G401 (cell line): ENCODE measurements around the gene POMT2. TPM values are rescaled to one million over a fixed set of nuclear protein-coding genes. Genes with fewer than 3 reads are reported as not detected.
"Not testable (repeated sequence)": the region's sequence is repeated elsewhere in the genome, so short reads cannot be mapped to it uniquely, and the experiment has no call there.

Source experiments
- DNase-seq: peaks from one replicate; pipeline ENCODE4 v3.0.0-alpha.2; 2015; ENCODE audit warnings: low spot score
- in situ Hi-C: cut with HindIII; loops from 2 replicates; pipeline ENCODE4 v1.10.0; 2016; ENCODE audit warnings: low sequenced_read_pairs, mixed read lengths
- total RNA-seq: library from RNA; depleted of rRNA; stranded (reverse); fragments of >200 nt; shearing (Covaris generic); gene quantifications from 2 replicates; pipeline ENCODE4 v1.2.3, GENCODE V29; 2014

POMT2 gene
- total RNA-seq, 1 experiment from 2014 or later: 27.5 TPM

- in situ Hi-C loops: no loop called here
These were observed 13.7 kb downstream of the POMT2 start for GRCh38 chr14:77306851-77307496.

GRCh38 chr14:77306416-77306815, 14.3 kb downstream of the POMT2 start:
- in situ Hi-C loops: no loop called here
- no peak for DNase-seq

More at GRCh38 chr14:77306851-77307496, 13.7 kb downstream of the POMT2 start:
- DNase-seq: no peak

GRCh38 chr14:77305696-77306095, 15.0 kb downstream of the POMT2 start:
- in situ Hi-C loops: no loop called here
- no peak for DNase-seq

GRCh38 chr14:77303417-77304156, 17.1 kb downstream of the POMT2 start:
- no peak for DNase-seq
- in situ Hi-C loops: no loop called here

GRCh38 chr14:77302926-77303325, 17.8 kb downstream of the POMT2 start:
- no peak for DNase-seq
- in situ Hi-C loops: no loop called here

- peak; percentile 73 for DNase-seq
- in situ Hi-C loops: no loop called here
These were observed 19.6 kb downstream of the POMT2 start for GRCh38 chr14:77301103-77301502.

GRCh38 chr14:77299771-77300170, 20.9 kb downstream of the POMT2 start:
- in situ Hi-C loops: no loop called here
- no peak for DNase-seq

GRCh38 chr14:77296906-77297305, 23.8 kb downstream of the POMT2 start:
- in situ Hi-C loops: no loop called here
- DNase-seq: no peak

GRCh38 chr14:77296155-77296554, 24.5 kb downstream of the POMT2 start:
- in situ Hi-C loops: no loop called here
- no peak for DNase-seq

- DNase-seq: no peak
- in situ Hi-C loops: no loop called here
These were observed 30.0 kb downstream of the POMT2 start for GRCh38 chr14:77290705-77291104.

- DNase-seq: no peak
- in situ Hi-C loops: no loop called here
These were observed 34.1 kb downstream of the POMT2 start for GRCh38 chr14:77286576-77286975.

- in situ Hi-C loops: no loop called here
- DNase-seq: peak; percentile 98
These were observed 36.2 kb downstream of the POMT2 start for GRCh38 chr14:77284466-77284865.

- in situ Hi-C loops: no loop called here
- DNase-seq: no peak
These were observed 36.6 kb downstream of the POMT2 start for GRCh38 chr14:77284066-77284465.

- in situ Hi-C loops: no loop called here
- no peak for DNase-seq
These were observed 38.8 kb downstream of the POMT2 start for GRCh38 chr14:77281852-77282410.

GRCh38 chr14:77280921-77281320, 39.8 kb downstream of the POMT2 start:
- in situ Hi-C loops, DNase-seq: not testable (repeated sequence)

GRCh38 chr14:77279719-77280118, 41.0 kb downstream of the POMT2 start:
- in situ Hi-C loops: no loop called here
- DNase-seq: no peak

GRCh38 chr14:77278461-77279230, 42.0 kb downstream of the POMT2 start:
- in situ Hi-C loops: no loop called here

GRCh38 chr14:77276959-77277358, 43.7 kb downstream of the POMT2 start:
- in situ Hi-C loops: no loop called here
- no peak for DNase-seq

More at GRCh38 chr14:77278461-77279230, 42.0 kb downstream of the POMT2 start:
- no peak for DNase-seq

GRCh38 chr14:77276295-77276935, 44.3 kb downstream of the POMT2 start:
- in situ Hi-C loops: no loop called here
- no peak for DNase-seq
